Endothelial cell of umbilical vein (primary cell): ENCODE results near the gene PPP2R2C. TPM values are rescaled to one million over a fixed set of nuclear protein-coding genes. Genes with fewer than 3 reads are reported as not detected.

Experiments used
- BruUV-seq: library from RNA; stranded (reverse); fragments of 400-500 nt; replicated peaks from 2 replicates; lab custom pipeline; 2021; lab: Mats Ljungman, UMichigan
- CTCF ChIA-PET: fragments of 300-600, 350-600 bp; sonication (Branson Sonifier 250); formaldehyde crosslinking; loops from one replicate; lab custom pipeline; 2021; ENCODE audit warnings: antibody characterized with exemption, inconsistent platforms; lab: Charles Lee
- POLR2A ChIA-PET: fragments of 300-600, 350-600 bp; sonication (Branson Sonifier 250); formaldehyde crosslinking; loops from one replicate; lab custom pipeline; 2021; ENCODE audit warnings: antibody characterized with exemption, inconsistent platforms; lab: Charles Lee
- DNase-seq: peaks from one replicate; pipeline ENCODE4 v3.0.0-alpha.2; 2011; ENCODE audit warnings: low read depth, low spot score
- FAIRE-seq: peaks from 2 replicates; lab custom pipeline; 2011; peaks lifted over from hg19 to GRCh38; lab: Jason Lieb, UNC
- H2AFZ ChIP-seq: 2 replicates; pipeline ENCODE4 v1.6.0; 2012; ENCODE audit warnings: low read depth, low read length, control low read depth, inconsistent platforms
- H3K27ac ChIP-seq: 2 replicates; pipeline ENCODE4 v1.5.1; 2011; ENCODE audit warnings: low read depth, mild to moderate bottlenecking, control low read depth, low read length, moderate library complexity; ENCODE audit not compliant: insufficient read depth
- H3K27me3 ChIP-seq, 2 experiments: 2 replicates each; pipeline versions ENCODE4 v1.6.0 to v1.6.1; 2011; ENCODE audit warnings: low read length in 2 of 2, mixed read lengths in 1 of 2; ENCODE audit not compliant: control insufficient read depth in 2 of 2, insufficient read depth in 2 of 2
- H3K36me3 ChIP-seq, 2 experiments: 2 replicates in 1 of 2; 3 replicates in 1 of 2; pipeline ENCODE4 v1.5.1; 2011; ENCODE audit warnings: low read length in 2 of 2, mild to moderate bottlenecking in 1 of 2, moderate library complexity in 1 of 2; ENCODE audit not compliant: control insufficient read depth in 2 of 2, insufficient read depth in 2 of 2; ENCODE audit errors: extremely low read depth in 1 of 2
- H3K4me1 ChIP-seq: 3 replicates; pipeline ENCODE4 v1.5.1; 2011; ENCODE audit warnings: mild to moderate bottlenecking, low read length; ENCODE audit not compliant: control insufficient read depth, insufficient read depth; ENCODE audit errors: extremely low read depth
- H3K4me2 ChIP-seq: 2 replicates; pipeline ENCODE4 v1.6.1; 2011; ENCODE audit warnings: low read length, control low read depth, mixed read lengths; ENCODE audit not compliant: insufficient read depth
- H3K4me3 ChIP-seq, 3 experiments: fragments of 200-600 bp in 1 of 3; sonication (generic), shearing (Covaris generic) in 1 of 3; replicated peaks in 1 of 3; 2 replicates each; pipeline ENCODE4 v1.5.1; 2011 to 2016; ENCODE audit warnings: control low read depth in 3 of 3, low read length in 3 of 3, mild to moderate bottlenecking in 2 of 3, inconsistent platforms in 1 of 3, low read depth in 1 of 3, moderate library complexity in 1 of 3; ENCODE audit not compliant: insufficient read depth in 1 of 3
- H3K79me2 ChIP-seq: 2 replicates; pipeline ENCODE4 v1.6.0; 2012; ENCODE audit warnings: low read length, inconsistent platforms; ENCODE audit not compliant: control insufficient read depth, insufficient read depth
- H3K9ac ChIP-seq: replicated peaks from 2 replicates; pipeline ENCODE3; 2011; ENCODE audit warnings: low read length, control low read depth; ENCODE audit not compliant: insufficient read depth; ENCODE audit errors: extremely low read depth
- H3K9me1 ChIP-seq: replicated peaks from 3 replicates; pipeline ENCODE4 v1.6.0; 2011; ENCODE audit warnings: mild to moderate bottlenecking, low read length; ENCODE audit not compliant: control insufficient read depth, insufficient read depth; ENCODE audit errors: extremely low read depth
- H3K9me3 ChIP-seq: replicated peaks from 2 replicates; pipeline ENCODE4 v1.5.1; 2012; ENCODE audit warnings: low read length, inconsistent platforms; ENCODE audit not compliant: control insufficient read depth, insufficient read depth
- H4K20me1 ChIP-seq: replicated peaks from 2 replicates; pipeline ENCODE3; 2011; ENCODE audit warnings: mild to moderate bottlenecking, low read length; ENCODE audit not compliant: control insufficient read depth, insufficient read depth; ENCODE audit errors: extremely low read depth
- EZH2 ChIP-seq: IDR thresholded peaks from 2 replicates; pipeline ENCODE4 v1.6.1; 2012; ENCODE audit warnings: borderline replicate concordance, low read depth, mild to moderate bottlenecking, moderate library complexity, low read length, inconsistent platforms; ENCODE audit not compliant: severe bottlenecking
- FOS ChIP-seq: IDR thresholded peaks from 2 replicates; pipeline ENCODE4 v1.6.1; 2011; ENCODE audit warnings: mild to moderate bottlenecking, low read length, moderate library complexity, borderline replicate concordance; ENCODE audit not compliant: insufficient read depth
- GATA2 ChIP-seq: IDR thresholded peaks from 2 replicates; pipeline ENCODE4 v1.7.0; 2011; ENCODE audit warnings: low read depth, mild to moderate bottlenecking, moderate library complexity, mixed read lengths, low read length; ENCODE audit not compliant: insufficient read length, insufficient read depth
- JUN ChIP-seq: IDR thresholded peaks from 2 replicates; pipeline ENCODE4 v1.6.1; 2011; ENCODE audit warnings: borderline replicate concordance, low read depth; ENCODE audit not compliant: insufficient read length, insufficient read depth
- MAX ChIP-seq: IDR thresholded peaks from 2 replicates; pipeline ENCODE4 v1.6.1; 2011; ENCODE audit not compliant: insufficient read depth, insufficient read length
- MYC ChIP-seq: IDR thresholded peaks from one replicate; pipeline ENCODE4 v1.6.1; 2011; ENCODE audit warnings: mild to moderate bottlenecking, low read depth, low read length
- POLR2A ChIP-seq: IDR thresholded peaks from 2 replicates; pipeline ENCODE4 v1.6.1; 2012; ENCODE audit warnings: low read depth, mild to moderate bottlenecking, control low read depth, low read length
- POLR2AphosphoS5 ChIP-seq: IDR thresholded peaks from 2 replicates; pipeline ENCODE4 v1.6.1; 2012; ENCODE audit warnings: low read depth, mild to moderate bottlenecking, control low read depth, low read length, moderate library complexity; ENCODE audit not compliant: insufficient read depth
- dilution Hi-C: fragments of 300-500 bp; cut with MboI; formaldehyde crosslinking; loops from one replicate; pipeline ENCODE4 v1.15.0; 2019; ENCODE audit warnings: low sequenced_read_pairs; ENCODE audit not compliant: extremely low pct_ligation_motif_present
- intact Hi-C: fragments of 100-400 bp; cut with micrococcal nuclease; formaldehyde crosslinking; loops from one replicate; pipeline ENCODE4 v1.10.0; 2022
- polyA plus RNA-seq, 4 experiments: library from polyadenylated mRNA; depleted of rRNA in 3 of 4; stranded (reverse) in 3 of 4; unstranded in 1 of 4; fragments of >200 nt; gene quantifications; 2 replicates each; pipeline versions ENCODE4 v1.2.1 to v1.2.3, GENCODE V29; 2011 to 2012; ENCODE audit warnings: missing spikeins in 1 of 4
- total RNA-seq: library from RNA; stranded (reverse); gene quantifications from 2 replicates; pipeline ENCODE4 v1.2.3, GENCODE V29; 2021
- TF ChIP-seq, protein P1 (sequence below), 2 donors: IDR thresholded peaks; 1 replicate in 1 of 2; 2 replicates in 1 of 2; pipeline ENCODE4 v1.5.1; 2011; ENCODE audit warnings: low read length in 2 of 2, mild to moderate bottlenecking in 2 of 2, moderate library complexity in 2 of 2, control low read depth in 1 of 2, inconsistent platforms in 1 of 2, low read depth in 1 of 2; ENCODE audit not compliant: insufficient read depth in 1 of 2; ENCODE audit errors: extremely low read depth in 1 of 2

The PPP2R2C gene
- total and polyA plus RNA-seq, 2 donors (not counting 3 experiments of a cell fraction or from before 2014, with no cell fraction given) = 0.03 to 0.09 TPM

DNA sequence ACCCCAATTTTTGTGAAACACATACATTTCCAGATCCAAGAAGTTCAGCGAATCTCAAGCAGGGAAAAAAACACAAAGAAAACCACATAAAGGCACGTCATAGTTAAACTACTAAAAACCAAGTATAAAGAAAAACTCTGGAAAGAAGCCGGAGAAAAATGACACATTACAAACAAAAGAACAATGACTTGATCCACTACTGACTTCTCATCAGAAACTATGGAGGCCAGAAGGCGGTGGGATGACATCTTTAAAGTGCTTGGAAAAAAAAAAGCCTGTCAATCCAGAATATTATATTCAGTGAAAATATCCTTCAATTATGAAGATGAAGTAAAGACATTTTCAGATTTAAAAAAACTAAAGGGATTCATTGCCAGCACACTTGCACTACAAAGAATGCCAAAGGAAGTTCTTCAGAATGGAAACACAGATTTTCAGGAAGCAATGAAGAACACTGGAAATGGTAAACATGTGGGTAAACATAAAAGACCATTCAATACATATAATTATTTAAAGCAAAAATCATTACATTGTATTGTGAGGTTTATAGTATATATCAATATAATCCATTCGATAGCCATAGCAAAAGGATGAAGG lies 32.6 kb upstream of the PPP2R2C start:
- no peak overlapping the region for H3K9ac ChIP-seq
- dilution Hi-C loops = no loop called here
- CTCF ChIA-PET = no interaction called here
- no peaks in the 10 kb centered on the region for H3K9me3 ChIP-seq
- no peaks in the 10 kb centered on the region for H3K36me3 ChIP-seq
- no peak overlapping the region for H3K4me3 ChIP-seq
- no peak for FAIRE-seq
- no peak overlapping the region for H3K27ac ChIP-seq
- H3K4me1 ChIP-seq = no peaks in the 10 kb centered on the region
- DNase-seq = no peak
- no peaks in the 10 kb centered on the region for H3K27me3 ChIP-seq
- no peaks in the 10 kb centered on the region for H3K9me1 ChIP-seq
- POLR2A ChIA-PET = no interaction called here
- no TSS peak for BruUV-seq
- TF ChIP-seq MYC = no peak
- TF ChIP-seq, protein P1, sequence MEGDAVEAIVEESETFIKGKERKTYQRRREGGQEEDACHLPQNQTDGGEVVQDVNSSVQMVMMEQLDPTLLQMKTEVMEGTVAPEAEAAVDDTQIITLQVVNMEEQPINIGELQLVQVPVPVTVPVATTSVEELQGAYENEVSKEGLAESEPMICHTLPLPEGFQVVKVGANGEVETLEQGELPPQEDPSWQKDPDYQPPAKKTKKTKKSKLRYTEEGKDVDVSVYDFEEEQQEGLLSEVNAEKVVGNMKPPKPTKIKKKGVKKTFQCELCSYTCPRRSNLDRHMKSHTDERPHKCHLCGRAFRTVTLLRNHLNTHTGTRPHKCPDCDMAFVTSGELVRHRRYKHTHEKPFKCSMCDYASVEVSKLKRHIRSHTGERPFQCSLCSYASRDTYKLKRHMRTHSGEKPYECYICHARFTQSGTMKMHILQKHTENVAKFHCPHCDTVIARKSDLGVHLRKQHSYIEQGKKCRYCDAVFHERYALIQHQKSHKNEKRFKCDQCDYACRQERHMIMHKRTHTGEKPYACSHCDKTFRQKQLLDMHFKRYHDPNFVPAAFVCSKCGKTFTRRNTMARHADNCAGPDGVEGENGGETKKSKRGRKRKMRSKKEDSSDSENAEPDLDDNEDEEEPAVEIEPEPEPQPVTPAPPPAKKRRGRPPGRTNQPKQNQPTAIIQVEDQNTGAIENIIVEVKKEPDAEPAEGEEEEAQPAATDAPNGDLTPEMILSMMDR (IDR thresholded peaks at IDR 0.05; ENCODE audit: extremely low read depth in 1 of 2, insufficient read depth in 1 of 2, low read depth in 1 of 2, low read length in 2 of 2) = no peak
- TF ChIP-seq JUN = no peak
- no peak for TF ChIP-seq MAX
- no peak for TF ChIP-seq EZH2
- TF ChIP-seq POLR2A = no peak
- TF ChIP-seq GATA2 = no peak
- no peak for TF ChIP-seq FOS
- TF ChIP-seq POLR2AphosphoS5 = no peak
- intact Hi-C loops = no loop called here
- no peak overlapping the region for H3K4me2 ChIP-seq
- no peak overlapping the region for H2AFZ ChIP-seq
- no peaks in the 10 kb centered on the region for H3K79me2 ChIP-seq
- no peaks in the 10 kb centered on the region for H4K20me1 ChIP-seq
